ENCODE measurements around the gene HLA-DMA. TPM values are rescaled to one million over a fixed set of nuclear protein-coding genes. Genes with fewer than 3 reads are reported as not detected.

Gene HLA-DMA
- total and polyA plus RNA-seq, 2 of the 4 experiments (the other 2 are of a cell fraction): 2.3 to 8.3 TPM

GRCh38 chr6:32995448-32995847 lies 42.6 kb upstream of the HLA-DMA start:
- TF ChIP-seq CEBPB (IDR thresholded peaks at IDR 0.05; ENCODE audit: low read depth, low read length) (no peak), SMC3 (IDR thresholded peaks at IDR 0.05; ENCODE audit: low read depth, low read length) (no peak), MXI1 (IDR thresholded peaks at IDR 0.05; ENCODE audit: borderline replicate concordance, low read depth, low read length) (no peak)
- TF ChIP-seq, protein P1, sequence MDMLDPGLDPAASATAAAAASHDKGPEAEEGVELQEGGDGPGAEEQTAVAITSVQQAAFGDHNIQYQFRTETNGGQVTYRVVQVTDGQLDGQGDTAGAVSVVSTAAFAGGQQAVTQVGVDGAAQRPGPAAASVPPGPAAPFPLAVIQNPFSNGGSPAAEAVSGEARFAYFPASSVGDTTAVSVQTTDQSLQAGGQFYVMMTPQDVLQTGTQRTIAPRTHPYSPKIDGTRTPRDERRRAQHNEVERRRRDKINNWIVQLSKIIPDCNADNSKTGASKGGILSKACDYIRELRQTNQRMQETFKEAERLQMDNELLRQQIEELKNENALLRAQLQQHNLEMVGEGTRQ (IDR thresholded peaks at IDR 0.05; ENCODE audit: low read depth, low read length): no peak
- TF ChIP-seq, protein P2, sequence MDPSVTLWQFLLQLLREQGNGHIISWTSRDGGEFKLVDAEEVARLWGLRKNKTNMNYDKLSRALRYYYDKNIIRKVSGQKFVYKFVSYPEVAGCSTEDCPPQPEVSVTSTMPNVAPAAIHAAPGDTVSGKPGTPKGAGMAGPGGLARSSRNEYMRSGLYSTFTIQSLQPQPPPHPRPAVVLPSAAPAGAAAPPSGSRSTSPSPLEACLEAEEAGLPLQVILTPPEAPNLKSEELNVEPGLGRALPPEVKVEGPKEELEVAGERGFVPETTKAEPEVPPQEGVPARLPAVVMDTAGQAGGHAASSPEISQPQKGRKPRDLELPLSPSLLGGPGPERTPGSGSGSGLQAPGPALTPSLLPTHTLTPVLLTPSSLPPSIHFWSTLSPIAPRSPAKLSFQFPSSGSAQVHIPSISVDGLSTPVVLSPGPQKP (IDR thresholded peaks at IDR 0.05; ENCODE audit: borderline replicate concordance, low read depth, low read length): no peak
- peaks cover 21% of the 10 kb centered on the region for H3K27me3 ChIP-seq (ENCODE audit: control insufficient read depth, insufficient read depth, low read length)
- no peak overlapping the region for H2AK5ac ChIP-seq (ENCODE audit: low read depth, low read length)
- dilution Hi-C loops (cut with HindIII; ENCODE audit: low sequenced_read_pairs, unreplicated experiment) (no loop called here), in situ Hi-C loops (cut with MboI; ENCODE audit: low sequenced_read_pairs) (no loop called here), intact Hi-C loops (cut with micrococcal nuclease) (no loop called here)
- H3K9me3 ChIP-seq (ENCODE audit: control insufficient read depth, insufficient read depth, low read length): no peaks in the 10 kb centered on the region
- no peak overlapping the region for H3K4me3 ChIP-seq (ENCODE audit: insufficient read depth, low read depth, low read length)
- H3K4me2 ChIP-seq (ENCODE audit: low read depth, low read length): no peak overlapping the region
- H3K27ac ChIP-seq (ENCODE audit: insufficient read depth, low read length): no peak overlapping the region
- no peak overlapping the region for H3K4ac ChIP-seq (ENCODE audit: low read depth, low read length)
- no peak overlapping the region for H4K5ac ChIP-seq (ENCODE audit: low read depth, low read length)
- no peak overlapping the region for H3K18ac ChIP-seq (ENCODE audit: low read depth, low read length)
- no peak overlapping the region for H4K8ac ChIP-seq (ENCODE audit: low read depth in 2 of 2, low read length in 2 of 2)
- no peaks in the 10 kb centered on the region for H3K79me1 ChIP-seq (ENCODE audit: low read depth in 1 of 2, low read length in 2 of 2)
- H2AFZ ChIP-seq (replicated peaks; ENCODE audit: low read length, poor library complexity): no peak overlapping the region
- POLR2A ChIA-PET (ENCODE audit: unreplicated experiment): no interaction called here
- CTCF ChIA-PET: interaction anchor here (1.0 kb wide), 1 partner anchor 11 kb away, joined by 5 read pairs; no protein-coding TSS in a partner anchor
- no peaks in the 10 kb centered on the region for H3K9me1 ChIP-seq (ENCODE audit: insufficient read depth, low read length)
- no peak overlapping the region for H2BK15ac ChIP-seq (ENCODE audit: low read depth, low read length)
- H3K9ac ChIP-seq (ENCODE audit: low read depth, low read length): no peak overlapping the region
- no CpG with 5 or more reads among the region's 2 CpGs for WGBS, 2 experiments (ENCODE audit: extremely low coverage in 2 of 2, insufficient read length in 1 of 2)
- no peaks in the 10 kb centered on the region for H3K4me1 ChIP-seq (ENCODE audit: control insufficient read depth, insufficient read depth, low read length)
- H2BK120ac ChIP-seq (ENCODE audit: low read depth, low read length): no peak overlapping the region
- H2AK9ac ChIP-seq (replicated peaks; ENCODE audit: low read depth, low read length, poor library complexity): no peak overlapping the region
- no TSS peak for BruUV-seq (replicated peaks)
- H2BK20ac ChIP-seq (ENCODE audit: low read depth, low read length): no peak overlapping the region
- H4K91ac ChIP-seq (ENCODE audit: insufficient read depth, low read depth, low read length): no peak overlapping the region
- H4K20me1 ChIP-seq (ENCODE audit: insufficient read depth, low read length): no peaks in the 10 kb centered on the region
- H3K56ac ChIP-seq (ENCODE audit: extremely low read depth, insufficient read depth, low read length): no peak overlapping the region
- H3K36me3 ChIP-seq (ENCODE audit: control insufficient read depth, insufficient read depth, low read length): no peaks in the 10 kb centered on the region
- ATAC-seq (ENCODE audit: low read depth) (no peak), DNase-seq (no peak)
- H3K14ac ChIP-seq (replicated peaks; ENCODE audit: low read depth, low read length): no peak overlapping the region
- no peak overlapping the region for H2BK5ac ChIP-seq (ENCODE audit: low read depth, low read length, poor library complexity, severe bottlenecking)
- no peak overlapping the region for H3K23ac ChIP-seq (ENCODE audit: low read depth, low read length)
